Activated T-cell treated with anti-CD3 and anti-CD28 coated beads, Interleukin-2, amount 50 U/mL, for 4 hours (primary cell): ENCODE measurements around the gene ASCL5. TPM values are rescaled to one million over a fixed set of nuclear protein-coding genes. Genes with fewer than 3 reads are reported as not detected.
A peak's percentile ranks its signal among the peaks of the same experiment; 100 is the strongest.

Experiments
- ATAC-seq, 2 donors: fragments of 200-7000 bp; cut with Tn5 transposase; one replicate each; pipeline ENCODE4 v1.10.0; 2021
- DNase-seq: peaks from one replicate; pipeline ENCODE4 v3.0.0-alpha.2; 2020
- H3K27me3 Mint-ChIP-seq: one replicate; pipeline ENCODE4 v1.8.0; 2021; ENCODE audit warnings: low read depth, mixed read lengths
- H3K36me3 Mint-ChIP-seq: one replicate; pipeline ENCODE4 v1.8.0; 2022; ENCODE audit warnings: mixed read lengths; ENCODE audit not compliant: insufficient read depth
- H3K4me1 Mint-ChIP-seq: one replicate; pipeline ENCODE4 v1.8.0; 2021; ENCODE audit warnings: low read depth, mixed read lengths
- H3K4me3 Mint-ChIP-seq: one replicate; pipeline ENCODE4 v1.8.0; 2021; ENCODE audit warnings: mild to moderate bottlenecking, moderate library complexity, mixed read lengths
- H3K9me3 Mint-ChIP-seq: one replicate; pipeline ENCODE4 v1.8.0; 2021; ENCODE audit warnings: mixed read lengths
- total RNA-seq, 3 donors: library from RNA; stranded (reverse); gene quantifications; one replicate each; pipeline ENCODE4 v1.2.1, GENCODE V29; 2021

ASCL5 gene
- total RNA-seq, 3 donors from 2014 or later, result not detected

DNA sequence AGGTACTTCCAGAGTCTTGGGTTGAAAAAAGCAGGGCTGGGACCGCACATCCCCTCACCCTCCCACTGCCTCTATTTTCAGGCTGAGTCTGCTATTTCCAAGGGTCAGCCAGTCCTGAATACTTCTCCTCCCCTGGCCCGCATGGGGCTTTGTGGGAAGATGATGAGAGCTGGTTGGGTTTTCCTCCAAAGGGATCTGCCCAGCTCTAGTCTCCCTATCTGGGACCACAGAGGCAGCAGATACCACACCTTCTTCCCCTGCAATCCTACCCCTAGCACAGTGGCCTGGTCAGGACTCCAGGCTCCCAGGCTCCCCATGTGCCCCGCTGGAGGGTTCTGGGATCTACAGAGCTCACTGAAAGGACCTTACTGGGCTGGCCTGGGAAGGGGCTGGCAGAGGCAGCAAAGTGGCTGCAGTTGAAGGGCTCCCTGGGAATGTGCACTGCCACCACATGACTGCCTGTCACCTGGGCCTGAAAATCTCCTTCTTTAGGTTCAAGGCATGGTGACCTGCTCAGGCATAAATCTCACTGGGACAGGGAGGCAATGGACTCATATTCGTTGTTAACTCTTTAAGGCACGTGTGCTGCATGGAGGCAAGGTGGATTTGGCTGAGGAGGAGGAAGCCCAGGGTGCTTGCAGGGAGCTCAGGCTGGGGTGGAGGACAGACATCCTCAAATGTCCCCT is 27.8 kb downstream of the ASCL5 start:
- Mint-ChIP-seq H3K27me3 (peaks cover 4% of the 10 kb centered on the region), H3K36me3 (no peaks in the 10 kb centered on the region), H3K9me3 (no peaks in the 10 kb centered on the region), H3K4me1 (no peaks in the 10 kb centered on the region), H3K4me3 (no peak overlapping the region)
- DNase-seq (no peak), ATAC-seq (no peak)

DNA sequence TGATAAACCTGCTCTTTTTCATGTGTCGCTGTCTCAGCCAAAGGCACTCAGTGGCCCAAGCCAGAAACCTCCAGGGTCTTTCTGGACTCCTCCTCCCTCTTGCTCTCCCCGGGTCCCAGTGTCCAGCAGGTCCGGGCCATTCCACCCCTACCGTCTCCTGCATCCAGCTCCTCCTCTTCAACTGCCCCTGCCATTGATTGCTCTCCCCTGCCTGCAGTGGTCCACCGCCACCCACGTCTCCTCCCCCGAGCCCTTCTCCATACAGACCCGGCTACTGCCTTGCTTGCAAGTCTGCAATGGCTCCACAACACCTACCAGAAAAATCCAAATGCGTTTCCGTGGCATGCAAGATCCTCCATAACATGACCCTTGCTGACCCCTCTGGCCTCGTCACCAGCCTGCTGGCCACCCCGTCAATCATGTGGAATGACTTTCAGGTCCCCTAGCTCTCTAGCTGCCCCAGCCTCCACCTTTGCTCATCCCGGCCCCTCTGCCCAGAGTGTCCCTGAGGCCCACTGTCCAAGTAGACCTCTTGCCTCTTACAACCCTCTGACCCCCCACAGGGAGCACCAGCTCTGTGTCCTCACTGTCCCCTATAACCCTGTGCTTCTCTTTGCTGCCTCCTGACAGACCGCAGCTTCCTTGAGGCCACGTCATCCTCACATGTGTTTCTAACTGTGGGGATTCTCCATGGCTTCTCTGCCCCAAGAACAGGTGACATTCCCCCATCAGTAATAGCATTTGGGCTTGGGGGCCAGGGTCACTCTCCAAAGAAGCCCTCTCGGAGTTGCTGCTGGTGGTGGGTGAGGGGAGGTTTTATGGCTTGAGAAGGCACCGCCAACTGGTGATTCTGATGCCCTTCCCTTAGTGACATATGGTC is 29.8 kb downstream of the ASCL5 start:
- no peaks in the 10 kb centered on the region for H3K9me3 Mint-ChIP-seq
- ATAC-seq, result no peak
- H3K36me3 Mint-ChIP-seq, result no peaks in the 10 kb centered on the region

DNA sequence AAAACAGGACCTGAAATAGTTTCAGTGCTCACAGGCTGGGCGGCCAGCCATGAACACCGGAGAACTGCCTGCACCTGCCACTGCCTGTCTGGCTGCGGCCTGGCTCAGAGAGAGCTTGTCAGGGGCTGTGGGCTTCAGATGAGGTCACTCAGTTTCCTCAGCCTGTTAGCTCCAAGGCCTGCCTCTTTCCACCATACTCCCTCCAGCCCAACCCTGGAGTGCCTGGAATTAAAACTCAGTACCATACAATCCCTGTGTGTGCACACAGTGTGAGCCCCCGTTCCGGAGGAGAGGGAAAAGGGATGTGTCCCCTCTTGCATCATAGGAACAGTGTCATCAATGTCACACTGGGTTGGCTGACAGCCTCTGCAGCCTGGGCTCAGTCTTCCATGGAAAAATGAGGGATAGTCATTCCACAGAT is 30.9 kb downstream of the ASCL5 start:
- no peak for ATAC-seq
- no peak for DNase-seq
- Mint-ChIP-seq H3K27me3 (peaks cover 7% of the 10 kb centered on the region), H3K9me3 (no peaks in the 10 kb centered on the region), H3K36me3 (no peaks in the 10 kb centered on the region), H3K4me3 (no peak overlapping the region), H3K4me1 (no peaks in the 10 kb centered on the region)

More for the DNA sequence above, 29.8 kb downstream of the ASCL5 start:
- Mint-ChIP-seq H3K27me3 (peaks cover 7% of the 10 kb centered on the region), H3K4me3 (no peak overlapping the region), H3K4me1 (no peaks in the 10 kb centered on the region)
- DNase-seq, result no peak

GRCh38 chr1:201095581-201095980 is 31.4 kb downstream of the ASCL5 start:
- DNase-seq (no peak), ATAC-seq (no peak)
- Mint-ChIP-seq H3K4me1 (no peaks in the 10 kb centered on the region), H3K9me3 (no peaks in the 10 kb centered on the region), H3K27me3 (peaks cover 7% of the 10 kb centered on the region), H3K4me3 (no peak overlapping the region), H3K36me3 (no peaks in the 10 kb centered on the region)

DNA sequence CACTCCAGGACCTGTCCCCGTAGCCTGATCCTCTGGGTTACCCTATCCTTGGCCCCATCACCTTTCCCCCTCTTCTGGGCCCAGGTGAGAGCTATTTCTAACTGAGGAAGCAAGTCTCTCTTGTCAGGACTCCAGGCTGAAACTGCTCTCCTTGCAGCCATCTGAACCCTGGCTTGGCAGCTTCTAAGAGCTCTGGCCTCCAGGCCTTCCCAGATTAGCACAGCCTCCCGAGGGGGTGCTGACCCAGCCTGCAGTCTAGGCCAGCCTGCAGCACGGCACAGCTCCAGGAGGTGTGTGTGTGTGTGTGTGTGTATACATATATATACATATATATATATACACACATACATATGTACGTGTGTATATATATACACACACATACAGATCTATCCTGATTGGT is 32.2 kb downstream of the ASCL5 start:
- no peak for DNase-seq
- no peaks in the 10 kb centered on the region for H3K4me1 Mint-ChIP-seq
- H3K9me3 Mint-ChIP-seq, result no peaks in the 10 kb centered on the region
- H3K36me3 Mint-ChIP-seq, result no peaks in the 10 kb centered on the region
- no peak for ATAC-seq
- no peak overlapping the region for H3K4me3 Mint-ChIP-seq
- H3K27me3 Mint-ChIP-seq, result peaks cover 7% of the 10 kb centered on the region

GRCh38 chr1:201093962-201094361 is 33.0 kb downstream of the ASCL5 start:
- H3K4me3 Mint-ChIP-seq, result no peak overlapping the region
- ATAC-seq (no peak), DNase-seq (no peak)
- H3K36me3 Mint-ChIP-seq, result no peaks in the 10 kb centered on the region
- peaks cover 7% of the 10 kb centered on the region for H3K27me3 Mint-ChIP-seq
- H3K9me3 Mint-ChIP-seq, result no peaks in the 10 kb centered on the region
- no peaks in the 10 kb centered on the region for H3K4me1 Mint-ChIP-seq

GRCh38 chr1:201093561-201093960 is 33.4 kb downstream of the ASCL5 start:
- Mint-ChIP-seq H3K9me3 (no peaks in the 10 kb centered on the region), H3K36me3 (no peaks in the 10 kb centered on the region), H3K4me3 (no peak overlapping the region), H3K27me3 (peaks cover 7% of the 10 kb centered on the region), H3K4me1 (no peaks in the 10 kb centered on the region)
- DNase-seq, result no peak
- no peak for ATAC-seq

DNA sequence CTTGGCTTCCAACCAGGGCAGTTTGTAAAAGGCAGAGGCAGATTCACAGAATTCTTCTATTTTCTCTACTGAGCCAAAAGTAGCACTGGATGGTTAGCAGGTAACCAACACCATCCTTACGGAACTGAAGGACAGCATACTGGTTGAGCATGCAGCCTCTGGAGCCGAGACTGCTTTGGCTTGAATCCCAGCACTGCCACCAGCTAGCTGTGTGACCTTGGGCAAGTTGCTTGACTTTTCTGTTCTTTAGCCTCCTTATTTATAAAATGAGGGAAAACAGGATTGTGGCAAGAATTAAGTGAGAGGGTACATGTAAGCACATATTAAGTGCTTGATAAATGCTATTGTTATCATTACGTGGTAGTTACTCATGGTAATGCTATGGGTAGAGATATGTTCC is 34.2 kb downstream of the ASCL5 start:
- no peaks in the 10 kb centered on the region for H3K36me3 Mint-ChIP-seq
- H3K4me1 Mint-ChIP-seq, result no peaks in the 10 kb centered on the region
- H3K9me3 Mint-ChIP-seq, result no peaks in the 10 kb centered on the region
- DNase-seq, result no peak
- H3K27me3 Mint-ChIP-seq, result peaks cover 11% of the 10 kb centered on the region
- no peak overlapping the region for H3K4me3 Mint-ChIP-seq
- no peak for ATAC-seq

DNA sequence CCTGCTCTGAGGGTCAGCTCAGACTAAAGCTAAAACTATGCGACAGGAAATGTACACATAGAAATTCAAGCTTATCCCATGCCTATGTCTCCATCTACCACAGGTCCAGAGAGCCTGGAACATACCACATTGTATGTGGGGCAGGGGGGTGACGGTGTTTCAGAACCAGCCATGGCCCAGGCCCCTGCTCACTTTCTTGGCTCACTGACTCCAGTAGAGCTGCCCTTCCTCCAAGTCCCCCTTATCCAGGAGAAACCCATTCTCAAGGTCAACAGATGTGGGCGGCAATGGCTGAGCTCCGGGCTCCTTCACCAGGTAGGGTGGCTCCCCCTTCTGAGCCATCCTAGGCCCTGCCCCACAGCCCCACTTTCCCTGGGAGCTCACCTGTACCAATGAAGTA is 35.7 kb downstream of the ASCL5 start:
- H3K9me3 Mint-ChIP-seq, result no peaks in the 10 kb centered on the region
- no peaks in the 10 kb centered on the region for H3K4me1 Mint-ChIP-seq
- DNase-seq (no peak), ATAC-seq (no peak)
- H3K36me3 Mint-ChIP-seq, result no peaks in the 10 kb centered on the region
- no peak overlapping the region for H3K4me3 Mint-ChIP-seq
- H3K27me3 Mint-ChIP-seq, result peaks cover 10% of the 10 kb centered on the region

GRCh38 chr1:201090541-201090940 is 36.4 kb downstream of the ASCL5 start:
- Mint-ChIP-seq H3K27me3 (peaks cover 15% of the 10 kb centered on the region), H3K9me3 (no peaks in the 10 kb centered on the region), H3K36me3 (no peaks in the 10 kb centered on the region), H3K4me1 (no peaks in the 10 kb centered on the region), H3K4me3 (no peak overlapping the region)
- no peak for DNase-seq
- no peak for ATAC-seq

DNA sequence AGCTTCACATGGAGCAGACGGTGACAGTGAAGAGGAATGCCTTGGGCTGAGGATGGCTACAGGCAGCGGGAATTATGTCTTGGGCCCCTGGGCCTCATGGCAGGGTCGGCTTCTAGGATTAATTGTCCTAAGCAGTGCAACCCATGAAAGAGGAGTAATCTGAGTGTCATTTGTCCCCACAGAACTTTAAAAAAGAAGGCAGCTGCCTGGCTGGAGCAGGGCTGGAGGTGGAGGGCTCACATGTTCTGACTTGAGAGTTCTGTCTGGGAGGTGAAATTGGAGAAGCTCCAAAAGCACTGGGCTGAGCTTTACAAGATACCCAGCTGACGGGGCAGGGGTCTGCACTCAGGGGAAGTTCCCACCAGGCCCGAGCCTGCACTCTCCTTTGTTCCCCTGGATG is 37.4 kb downstream of the ASCL5 start:
- Mint-ChIP-seq H3K9me3 (no peaks in the 10 kb centered on the region), H3K4me3 (no peak overlapping the region), H3K4me1 (peaks cover under 1% of the 10 kb centered on the region)

DNA sequence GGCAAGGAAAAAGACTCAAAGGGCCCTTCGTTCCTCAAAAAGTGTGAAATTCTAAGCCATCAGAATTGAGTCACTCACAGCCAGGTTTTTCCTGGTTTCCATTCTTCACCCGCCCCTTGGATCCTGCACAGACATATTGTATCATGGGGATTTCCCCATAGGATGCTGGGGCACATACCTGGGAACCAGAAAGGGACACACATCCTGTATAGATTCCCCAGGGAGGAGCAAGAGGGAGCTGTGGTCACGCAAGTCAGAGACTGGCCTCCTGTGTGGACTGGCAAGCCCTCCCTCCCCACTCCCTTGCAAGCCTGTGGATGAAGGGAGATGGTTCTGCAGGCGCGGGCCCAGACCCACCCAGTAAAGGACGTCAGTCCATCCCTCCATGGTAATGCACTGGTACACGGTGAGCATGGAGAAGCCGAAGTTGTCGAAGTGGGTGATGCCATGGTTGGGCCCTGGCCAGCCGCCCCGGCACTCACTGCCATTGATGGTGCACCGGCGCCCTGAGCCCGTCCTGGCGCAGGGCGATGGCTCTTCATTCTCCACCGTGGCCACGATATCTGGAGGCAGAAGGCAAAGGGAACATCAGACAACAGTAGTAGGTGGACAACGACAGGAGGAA is 38.0 kb downstream of the ASCL5 start:
- Mint-ChIP-seq H3K36me3 (no peaks in the 10 kb centered on the region), H3K4me1 (peaks cover 6% of the 10 kb centered on the region), H3K27me3 (peaks cover 14% of the 10 kb centered on the region), H3K4me3 (no peak overlapping the region), H3K9me3 (no peaks in the 10 kb centered on the region)
- ATAC-seq, result no peak
- DNase-seq, result no peak

More for the DNA sequence above, 37.4 kb downstream of the ASCL5 start:
- DNase-seq (no peak), ATAC-seq (no peak)
- Mint-ChIP-seq H3K27me3 (peaks cover 15% of the 10 kb centered on the region), H3K36me3 (no peaks in the 10 kb centered on the region)

DNA sequence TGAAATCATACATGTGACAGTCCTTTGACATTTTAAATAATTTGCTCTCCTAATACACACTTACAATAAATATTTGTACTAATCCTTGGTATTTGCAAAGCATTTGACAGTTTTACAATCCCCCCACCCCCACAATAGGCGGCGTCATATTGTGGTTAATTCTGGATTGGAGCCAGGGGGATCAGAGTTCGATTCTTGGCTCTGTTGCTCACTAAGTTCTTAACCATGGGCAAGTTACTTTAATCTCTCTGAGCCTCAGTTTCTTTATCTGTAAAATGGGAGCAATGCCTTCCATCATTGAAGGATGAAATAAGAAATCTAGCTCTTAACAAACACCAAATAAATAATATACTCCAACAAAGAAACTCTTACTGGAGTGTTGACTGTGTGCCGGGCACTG is 38.6 kb downstream of the ASCL5 start:
- H3K27me3 Mint-ChIP-seq, result peaks cover 13% of the 10 kb centered on the region
- no peak for ATAC-seq
- H3K4me3 Mint-ChIP-seq, result no peak overlapping the region
- H3K36me3 Mint-ChIP-seq, result no peaks in the 10 kb centered on the region
- peaks cover 6% of the 10 kb centered on the region for H3K4me1 Mint-ChIP-seq
- no peaks in the 10 kb centered on the region for H3K9me3 Mint-ChIP-seq
- DNase-seq, result no peak

GRCh38 chr1:201085902-201086735 is 40.9 kb downstream of the ASCL5 start:
- peaks cover 6% of the 10 kb centered on the region for H3K4me1 Mint-ChIP-seq
- H3K27me3 Mint-ChIP-seq, result peaks cover 13% of the 10 kb centered on the region
- ATAC-seq (peak; percentile 63), DNase-seq (peak; percentile 21)
- no peaks in the 10 kb centered on the region for H3K9me3 Mint-ChIP-seq
- H3K36me3 Mint-ChIP-seq, result no peaks in the 10 kb centered on the region
- no peak overlapping the region for H3K4me3 Mint-ChIP-seq
